ENCODE measurements around the gene WDFY4. TPM values are rescaled to one million over a fixed set of nuclear protein-coding genes. Genes with fewer than 3 reads are reported as not detected.

Gene WDFY4
- total and polyA plus RNA-seq, 5 donors = 0.57 to 4.4 (median 2.4) TPM

DNA sequence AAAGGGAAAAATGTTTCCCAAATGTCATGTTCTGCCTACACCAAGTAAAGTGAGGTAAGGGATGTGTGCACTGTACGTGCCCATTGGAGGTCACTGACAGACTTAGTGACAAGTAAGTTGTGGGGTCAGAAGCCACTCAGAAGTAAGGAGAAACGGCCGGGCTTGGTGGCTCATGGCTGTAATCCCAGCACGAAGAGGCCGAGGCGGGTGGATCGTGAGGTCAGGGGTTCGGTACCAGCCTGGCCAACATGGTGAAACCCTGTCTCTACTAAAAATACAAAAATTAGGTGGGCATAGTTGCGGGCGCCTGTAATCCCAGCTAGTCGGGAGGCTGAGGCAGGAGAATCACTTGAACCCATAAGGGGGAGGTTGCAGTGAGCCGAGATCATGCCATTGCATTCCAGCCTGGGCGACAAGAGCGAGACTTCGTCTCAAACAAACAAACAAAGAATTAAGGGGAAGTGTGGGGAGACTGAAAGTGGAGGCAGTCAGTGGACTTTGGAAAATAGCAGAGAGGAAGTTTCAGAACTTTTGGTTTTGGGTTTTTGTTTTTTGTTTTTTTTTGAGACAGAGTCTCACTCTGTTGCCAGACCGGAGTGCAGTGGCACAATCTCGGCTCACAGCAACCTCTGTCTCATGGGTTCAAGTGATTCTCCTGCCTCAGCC, 114.8 kb downstream of the WDFY4 start:
- no peak for DNase-seq
- Histone ChIP-seq H3K4me3 (ENCODE audit: low read length) (no peak overlapping the region), H3K9me3 (ENCODE audit: control insufficient read depth, low read length) (no peaks in the 10 kb centered on the region), H3K27me3 (ENCODE audit: control insufficient read depth, insufficient read depth) (no peaks in the 10 kb centered on the region), H3K4me1 (ENCODE audit: control insufficient read depth, insufficient read depth, low read length) (peaks cover 2% of the 10 kb centered on the region), H3K27ac (ENCODE audit: low read length) (no peak overlapping the region)
- intact Hi-C loops (cut with DNase I) = no loop called here
- 89% methylated on average over 17 of the region's 17 CpGs for WGBS
- ATAC-seq = no peak

DNA sequence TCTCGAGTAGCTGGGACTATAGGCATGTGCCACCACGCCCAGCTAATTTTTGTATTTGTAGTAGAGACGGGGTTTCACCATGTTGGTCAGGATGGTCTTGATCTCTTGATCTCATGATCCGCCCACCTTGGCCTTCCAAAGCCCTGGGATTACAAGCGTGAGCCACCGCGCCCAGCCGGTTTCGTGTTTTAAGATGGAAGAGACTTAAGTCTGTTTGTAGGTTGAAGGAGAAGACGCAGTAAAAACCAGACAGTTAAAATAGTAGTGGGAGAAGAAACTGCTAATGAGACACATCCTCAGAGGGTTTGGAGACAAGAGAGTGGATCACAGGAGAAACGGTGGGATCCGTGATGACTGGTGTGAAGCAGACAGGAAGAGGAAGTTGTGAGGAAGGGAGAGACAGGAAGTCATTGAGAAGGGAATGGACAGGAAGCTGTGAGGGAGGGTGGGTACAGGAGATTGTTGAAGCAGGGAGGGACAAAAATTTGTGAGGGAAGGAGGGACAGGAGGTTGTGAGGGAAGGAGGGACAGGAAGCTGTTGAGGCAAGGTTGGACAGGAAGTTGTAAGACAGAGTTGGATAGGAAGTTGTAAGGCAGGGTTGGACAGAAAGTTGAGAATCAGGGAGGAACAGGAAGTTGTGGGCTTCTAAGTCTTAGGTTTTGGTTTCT, 115.5 kb downstream of the WDFY4 start:
- Histone ChIP-seq H3K27me3 (ENCODE audit: control insufficient read depth, insufficient read depth) (no peaks in the 10 kb centered on the region), H3K4me3 (ENCODE audit: low read length) (no peak overlapping the region), H3K4me1 (ENCODE audit: control insufficient read depth, insufficient read depth, low read length) (peaks cover 5% of the 10 kb centered on the region), H3K9me3 (ENCODE audit: control insufficient read depth, low read length) (no peaks in the 10 kb centered on the region), H3K27ac (ENCODE audit: low read length) (no peak overlapping the region)
- ATAC-seq = peak; percentile 64 to 66
- no peak for DNase-seq
- WGBS = 79% methylated on average over 12 of the region's 12 CpGs
- intact Hi-C loops (cut with DNase I) = no loop called here

DNA sequence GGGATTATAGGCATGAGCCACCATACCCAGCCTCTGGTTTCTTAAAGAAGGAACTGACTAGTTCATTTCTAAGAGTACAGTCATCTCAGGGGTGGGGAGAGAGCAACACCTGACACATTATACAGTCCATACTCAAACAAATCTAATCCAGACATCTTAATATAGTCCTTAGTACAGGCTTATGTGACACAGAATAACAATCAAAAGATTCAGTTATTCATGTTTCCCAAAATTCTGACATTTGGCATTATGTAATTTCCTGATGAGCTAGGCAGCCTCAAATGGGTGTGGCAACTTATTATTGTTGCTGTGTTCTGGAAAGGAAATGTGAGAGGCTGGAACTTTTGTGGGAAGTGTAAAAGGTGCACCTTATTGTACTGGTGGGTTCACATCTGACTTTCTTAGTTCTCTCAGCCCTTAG, 116.3 kb downstream of the WDFY4 start:
- no peaks in the 10 kb centered on the region for H3K27me3 ChIP-seq (ENCODE audit: control insufficient read depth, insufficient read depth)
- peak overlapping the region; percentile 39 for H3K27ac ChIP-seq (ENCODE audit: low read length)
- no peaks in the 10 kb centered on the region for H3K9me3 ChIP-seq (ENCODE audit: control insufficient read depth, low read length)
- peak in 1 of 2 donors; percentile 80 for ATAC-seq
- no peak for DNase-seq
- no peak overlapping the region for H3K4me3 ChIP-seq (ENCODE audit: low read length)
- H3K4me1 ChIP-seq (ENCODE audit: control insufficient read depth, insufficient read depth, low read length) = peaks cover 8% of the 10 kb centered on the region
- intact Hi-C loops (cut with DNase I) = no loop called here

DNA sequence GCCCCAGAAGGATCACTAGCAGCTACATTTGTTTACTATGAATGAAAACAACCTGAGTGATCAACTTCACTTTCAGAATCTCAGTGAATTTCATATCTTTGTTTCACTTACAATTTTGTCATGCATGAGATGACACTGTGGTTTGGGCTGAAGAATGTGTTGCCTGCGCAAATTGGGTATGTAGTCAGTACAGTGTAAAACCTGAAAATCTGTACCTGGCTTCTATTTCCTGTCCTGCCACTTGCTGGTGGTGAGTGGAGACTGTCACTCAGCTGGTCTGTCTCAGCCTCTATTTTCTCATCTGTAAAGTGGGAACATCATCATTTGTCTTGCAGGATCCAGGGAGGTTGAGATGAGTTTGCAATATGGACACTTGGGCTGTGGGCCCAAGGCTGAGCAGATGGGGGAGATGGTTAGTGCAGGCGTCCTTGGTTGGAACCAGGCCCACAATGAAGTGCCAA, 118.0 kb downstream of the WDFY4 start:
- intact Hi-C loops (cut with DNase I) = no loop called here
- no peaks in the 10 kb centered on the region for H3K9me3 ChIP-seq (ENCODE audit: control insufficient read depth, low read length)
- DNase-seq (no peak), ATAC-seq (no peak)
- no peak overlapping the region for H3K27ac ChIP-seq (ENCODE audit: low read length)
- 88% methylated on average over 2 of the region's 2 CpGs for WGBS
- H3K27me3 ChIP-seq (ENCODE audit: control insufficient read depth, insufficient read depth) = no peaks in the 10 kb centered on the region
- no peak overlapping the region for H3K4me3 ChIP-seq (ENCODE audit: low read length)
- peaks cover 8% of the 10 kb centered on the region for H3K4me1 ChIP-seq (ENCODE audit: control insufficient read depth, insufficient read depth, low read length)

DNA sequence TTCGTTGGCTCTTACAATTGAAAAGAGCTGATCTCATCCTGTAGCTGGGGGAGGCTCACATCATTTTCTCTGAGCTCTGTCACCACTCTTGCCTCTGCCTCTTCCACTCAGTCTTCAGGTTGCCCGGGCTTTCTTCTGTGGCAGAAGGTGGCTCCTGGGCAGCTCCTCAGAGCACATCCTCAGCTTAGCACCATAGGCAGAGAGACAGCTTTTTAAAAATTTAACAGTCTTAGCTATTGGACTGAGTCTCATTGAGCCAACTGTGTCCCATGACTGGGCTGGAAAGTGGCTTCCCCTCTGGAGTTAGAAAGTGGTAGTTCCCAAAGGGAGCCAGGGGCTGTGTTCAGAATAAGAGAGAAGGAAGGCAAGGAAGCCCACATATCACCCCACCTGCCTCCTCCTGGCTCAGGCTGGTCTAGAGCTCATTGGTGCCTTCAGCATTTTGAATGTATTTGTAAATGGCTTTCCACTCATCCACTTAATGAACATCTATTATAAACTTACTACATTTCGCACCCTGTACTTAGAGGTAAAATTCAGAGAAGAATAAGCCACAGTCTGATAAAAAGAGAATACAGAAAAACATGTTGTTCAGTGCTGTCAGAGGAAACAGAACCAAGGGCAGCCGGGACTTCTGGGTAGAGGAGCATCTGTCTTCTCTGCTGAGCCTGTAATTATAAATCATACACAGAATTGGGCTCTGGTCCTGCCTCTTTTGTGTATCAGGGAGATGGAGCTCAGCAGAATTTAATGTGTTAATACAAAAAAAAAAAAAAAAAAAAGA, 119.3 kb downstream of the WDFY4 start:
- intact Hi-C loops (cut with DNase I) = no loop called here

DNA sequence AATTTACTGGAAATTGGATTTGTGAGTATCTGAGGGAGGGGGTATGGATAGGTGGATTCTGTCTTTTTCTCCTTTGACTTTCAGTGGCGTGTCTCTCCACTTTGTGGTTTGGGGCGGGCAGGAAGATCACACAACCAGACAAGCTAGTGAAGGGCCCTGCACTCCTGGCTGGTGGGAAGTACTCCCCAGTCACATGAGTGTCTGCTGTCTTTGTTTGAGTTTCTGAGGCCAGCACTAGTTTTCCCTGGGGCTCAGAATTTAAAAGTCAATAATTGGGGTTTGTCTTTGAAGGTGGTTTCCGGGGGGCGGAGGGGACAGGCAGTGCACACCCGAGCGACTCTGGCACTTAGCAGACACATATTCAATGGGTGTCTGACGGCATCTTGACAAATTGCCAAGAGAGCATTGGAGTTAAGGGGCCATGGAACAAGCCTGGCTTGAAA, 120.1 kb downstream of the WDFY4 start:
- no peak for ATAC-seq
- no peaks in the 10 kb centered on the region for H3K9me3 ChIP-seq (ENCODE audit: control insufficient read depth, low read length)

More for the DNA sequence above, 119.3 kb downstream of the WDFY4 start:
- Histone ChIP-seq H3K4me1 (ENCODE audit: control insufficient read depth, insufficient read depth, low read length) (peaks cover 8% of the 10 kb centered on the region), H3K9me3 (ENCODE audit: control insufficient read depth, low read length) (no peaks in the 10 kb centered on the region), H3K4me3 (ENCODE audit: low read length) (no peak overlapping the region), H3K27ac (ENCODE audit: low read length) (no peak overlapping the region), H3K27me3 (ENCODE audit: control insufficient read depth, insufficient read depth) (no peaks in the 10 kb centered on the region)
- 80% methylated on average over 4 of the region's 4 CpGs for WGBS
- ATAC-seq (no peak), DNase-seq (no peak)

DNA sequence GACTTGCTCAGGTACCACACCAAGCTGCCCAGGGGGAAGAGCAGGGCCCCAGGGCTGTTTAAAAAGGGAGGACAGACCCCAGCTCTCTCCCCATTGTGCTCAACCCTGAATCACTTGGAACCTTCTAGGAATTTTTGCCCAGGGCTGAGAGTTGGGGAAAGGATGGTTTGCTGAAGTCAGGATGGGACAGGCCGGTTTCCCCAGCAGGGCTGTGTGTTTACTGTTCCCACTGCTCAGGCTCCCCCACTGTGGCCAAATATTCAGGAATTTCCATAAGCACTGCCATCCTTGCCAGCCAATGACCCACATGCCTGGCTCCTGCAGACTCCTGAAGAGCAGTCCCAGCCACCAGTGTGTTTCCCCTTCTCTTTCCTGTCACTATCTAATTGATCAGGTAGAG, 120.7 kb downstream of the WDFY4 start:
- peaks cover 8% of the 10 kb centered on the region for H3K4me1 ChIP-seq (ENCODE audit: control insufficient read depth, insufficient read depth, low read length)
- intact Hi-C loops (cut with DNase I) = no loop called here
- H3K4me3 ChIP-seq (ENCODE audit: low read length) = no peak overlapping the region
- 65% methylated on average over 1 of the region's 1 CpG for WGBS
- no peaks in the 10 kb centered on the region for H3K27me3 ChIP-seq (ENCODE audit: control insufficient read depth, insufficient read depth)
- DNase-seq (no peak), ATAC-seq (no peak)
- H3K9me3 ChIP-seq (ENCODE audit: control insufficient read depth, low read length) = no peaks in the 10 kb centered on the region
- H3K27ac ChIP-seq (ENCODE audit: low read length) = no peak overlapping the region

More for the DNA sequence above, 120.1 kb downstream of the WDFY4 start:
- DNase-seq = peak in 1 of 3 donors; percentile 43
- Histone ChIP-seq H3K27me3 (ENCODE audit: control insufficient read depth, insufficient read depth) (no peaks in the 10 kb centered on the region), H3K27ac (ENCODE audit: low read length) (no peak overlapping the region), H3K4me1 (ENCODE audit: control insufficient read depth, insufficient read depth, low read length) (peaks cover 8% of the 10 kb centered on the region), H3K4me3 (ENCODE audit: low read length) (no peak overlapping the region)
- WGBS = 31% methylated on average over 7 of the region's 7 CpGs
- intact Hi-C loops (cut with DNase I) = no loop called here

DNA sequence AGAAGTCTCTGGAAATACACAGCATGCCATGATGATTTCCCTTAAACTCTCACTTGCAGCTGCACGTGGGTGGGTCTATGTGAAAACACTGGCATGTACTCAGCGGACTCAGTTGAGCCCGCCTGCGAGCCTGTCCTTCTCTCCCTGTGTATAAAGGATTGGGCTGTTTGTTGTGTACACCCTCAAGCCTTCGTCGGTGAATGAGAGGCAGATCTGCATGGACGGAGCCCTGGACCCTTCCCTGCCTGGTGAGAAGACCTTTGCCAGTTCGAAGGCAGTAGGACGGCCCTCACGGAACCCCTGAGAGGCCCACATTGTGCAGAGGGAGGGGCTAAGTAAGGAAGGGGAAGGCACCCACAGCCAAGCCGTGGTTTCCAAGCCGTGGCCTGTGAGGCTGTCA, 121.2 kb downstream of the WDFY4 start:
- peak; percentile 45 to 85 (median 73) for DNase-seq
- Histone ChIP-seq H3K27me3 (ENCODE audit: control insufficient read depth, insufficient read depth) (no peaks in the 10 kb centered on the region), H3K27ac (ENCODE audit: low read length) (no peak overlapping the region), H3K4me1 (ENCODE audit: control insufficient read depth, insufficient read depth, low read length) (peaks cover 8% of the 10 kb centered on the region), H3K9me3 (ENCODE audit: control insufficient read depth, low read length) (no peaks in the 10 kb centered on the region), H3K4me3 (ENCODE audit: low read length) (no peak overlapping the region)
- peak; percentile 68 to 86 for ATAC-seq
- intact Hi-C loops (cut with DNase I) = no loop called here
- 56% methylated on average over 12 of the region's 12 CpGs for WGBS

DNA sequence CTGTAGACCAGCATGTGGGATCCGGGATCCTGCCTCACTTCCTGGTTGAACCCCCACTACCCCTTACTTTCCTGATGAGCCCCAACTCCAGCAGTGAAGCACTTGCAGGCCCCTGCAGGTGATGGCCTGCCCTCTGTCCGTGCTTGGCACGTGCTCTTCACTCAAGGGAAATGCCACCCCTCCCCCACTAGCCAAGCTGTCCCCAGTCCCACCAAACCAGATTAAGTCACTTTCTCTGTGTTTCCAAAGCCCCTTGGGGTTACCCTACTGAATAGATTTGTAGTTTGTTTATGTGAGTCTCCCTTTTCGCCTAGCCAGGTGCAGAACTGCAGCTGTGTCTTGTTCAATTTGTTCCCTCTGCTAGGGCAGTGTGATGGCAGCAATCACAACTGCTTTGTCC, 121.7 kb downstream of the WDFY4 start:
- H3K27ac ChIP-seq (ENCODE audit: low read length) = no peak overlapping the region
- intact Hi-C loops (cut with DNase I) = no loop called here

DNA sequence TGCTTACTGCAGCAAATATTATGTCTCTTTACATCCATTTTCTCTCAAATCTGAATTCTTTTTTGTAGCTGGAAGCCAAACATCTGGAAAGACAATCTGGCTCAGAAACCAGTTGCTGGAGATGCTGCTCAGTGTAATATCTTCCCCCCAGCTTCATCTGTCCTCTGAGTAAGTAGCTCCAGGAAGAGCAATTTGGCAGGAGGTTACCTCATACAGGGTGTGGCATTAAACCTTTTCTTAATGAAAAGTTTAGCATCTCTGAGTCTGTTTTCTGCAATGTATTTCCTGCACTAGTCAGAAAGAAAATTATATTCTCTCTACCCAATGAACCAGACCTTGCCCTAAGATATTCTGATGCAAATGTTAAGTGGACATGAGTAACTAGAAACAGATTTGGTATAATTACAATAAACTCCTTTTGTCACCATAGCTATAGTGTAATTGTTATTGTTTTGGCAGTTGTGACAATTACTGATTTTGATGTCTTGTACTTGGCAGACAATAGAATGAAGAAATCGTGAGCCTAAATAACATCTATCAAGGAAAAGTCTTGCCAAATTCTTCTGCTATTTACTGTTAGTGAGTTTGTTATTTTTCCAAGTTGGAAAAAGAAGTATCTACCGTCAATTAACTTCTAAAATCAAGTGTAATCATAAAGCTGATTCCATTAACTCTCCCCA, 123.3 kb downstream of the WDFY4 start:
- H3K27ac ChIP-seq (ENCODE audit: low read length) = no peak overlapping the region
- 39% methylated on average over 2 of the region's 2 CpGs for WGBS
- no peak for DNase-seq
- no peak for ATAC-seq
- peaks cover 6% of the 10 kb centered on the region for H3K4me1 ChIP-seq (ENCODE audit: control insufficient read depth, insufficient read depth, low read length)
- no peak overlapping the region for H3K4me3 ChIP-seq (ENCODE audit: low read length)
- no peaks in the 10 kb centered on the region for H3K9me3 ChIP-seq (ENCODE audit: control insufficient read depth, low read length)
- intact Hi-C loops (cut with DNase I) = no loop called here
- H3K27me3 ChIP-seq (ENCODE audit: control insufficient read depth, insufficient read depth) = no peaks in the 10 kb centered on the region

More for the DNA sequence above, 121.7 kb downstream of the WDFY4 start:
- Histone ChIP-seq H3K4me1 (ENCODE audit: control insufficient read depth, insufficient read depth, low read length) (peaks cover 7% of the 10 kb centered on the region), H3K27me3 (ENCODE audit: control insufficient read depth, insufficient read depth) (no peaks in the 10 kb centered on the region), H3K4me3 (ENCODE audit: low read length) (no peak overlapping the region), H3K9me3 (ENCODE audit: control insufficient read depth, low read length) (no peaks in the 10 kb centered on the region)
- no peak for ATAC-seq
- DNase-seq = peak in 1 of 3 donors; percentile 43
- WGBS = 60% methylated on average over 4 of the region's 4 CpGs
